Measurements from ENCODE around the gene DQX1. TPM values are rescaled to one million over a fixed set of nuclear protein-coding genes. Genes with fewer than 3 reads are reported as not detected.
A peak's percentile ranks its signal among the peaks of the same experiment; 100 is the strongest.
"Not testable (repeated sequence)": the region's sequence is repeated elsewhere in the genome, so short reads cannot be mapped to it uniquely, and the experiment has no call there.

DQX1 gene
- total RNA-seq, 2 donors from 2014 or later: 2.0 TPM; not detected in 1

DNA sequence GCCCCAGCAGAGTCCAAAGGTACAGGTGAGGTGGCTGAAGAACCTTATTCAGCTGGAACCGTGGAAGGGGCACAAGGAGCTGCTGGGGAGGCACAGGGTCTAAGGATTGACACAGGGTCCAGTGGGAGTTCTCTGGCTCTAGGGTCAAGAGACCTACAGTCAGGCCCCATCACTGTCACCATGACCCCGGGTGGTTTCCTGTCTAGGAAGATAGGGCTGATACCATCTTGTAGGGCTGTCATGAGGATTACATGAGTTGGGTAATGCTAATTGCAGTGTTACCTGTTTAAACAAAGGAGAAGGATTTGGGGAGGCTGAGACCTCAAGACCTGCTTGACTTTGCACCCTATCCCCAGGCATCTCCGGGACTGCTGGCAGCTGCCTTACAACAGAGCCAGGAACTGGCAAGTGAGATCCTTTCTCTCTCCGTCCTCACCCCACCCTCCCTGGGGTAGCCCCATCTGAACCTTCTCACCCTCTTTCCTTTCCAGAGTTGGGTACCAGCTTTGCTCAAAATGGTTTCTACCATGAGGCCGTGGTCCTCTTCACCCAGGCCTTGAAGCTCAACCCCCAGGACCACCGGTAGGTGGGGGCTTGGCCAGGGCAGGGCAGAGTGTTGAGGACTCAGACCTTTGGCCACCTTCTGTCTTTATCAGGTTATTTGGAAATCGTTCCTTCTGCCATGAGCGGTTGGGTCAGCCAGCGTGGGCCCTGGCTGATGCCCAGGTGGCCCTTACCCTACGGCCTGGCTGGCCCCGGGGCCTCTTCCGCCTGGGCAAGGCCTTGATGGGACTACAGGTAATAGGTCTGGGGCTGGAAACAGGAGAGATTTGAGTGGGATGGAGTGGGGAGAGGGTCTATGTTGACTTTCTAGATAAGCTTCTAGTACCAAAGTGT is 34.1 kb downstream of the DQX1 start:
- ATAC-seq: no peak
- intact Hi-C loops (cut with DNase I): loop anchor here (5.0 kb wide), 2 partner anchors 35 to 95 kb away; partner anchors contain the start of genes AUP1, DQX1 and HTRA2

GRCh38 chr2:74489906-74490305 is 36.1 kb downstream of the DQX1 start:
- Histone ChIP-seq H3K36me3 (replicated peaks in 1 of 2; ENCODE audit: insufficient read depth in 1 of 2, low read depth in 2 of 2) (peaks cover 0 to 28% of the 10 kb centered on the region in 2 donors), H3K27me3 (no peaks in the 10 kb centered on the region), H3K9me3 (no peaks in the 10 kb centered on the region), H3K4me3 (no peak overlapping the region), H3K4me1 (no peaks in the 10 kb centered on the region), H3K27ac (no peak overlapping the region)
- DNase-seq: no peak
- 94 to 96% methylated on average over 7 to 9 of the region's 9 CpGs for WGBS, 2 donors
- intact Hi-C loops (cut with DNase I): loop anchor here (5.0 kb wide), 3 partner anchors 37 to 97 kb away; partner anchors contain the start of genes AUP1, DQX1 and HTRA2
- no peak for ATAC-seq
- TF ChIP-seq POLR2A (IDR thresholded peaks at IDR 0.05): no peak
- TF ChIP-seq, protein P1, sequence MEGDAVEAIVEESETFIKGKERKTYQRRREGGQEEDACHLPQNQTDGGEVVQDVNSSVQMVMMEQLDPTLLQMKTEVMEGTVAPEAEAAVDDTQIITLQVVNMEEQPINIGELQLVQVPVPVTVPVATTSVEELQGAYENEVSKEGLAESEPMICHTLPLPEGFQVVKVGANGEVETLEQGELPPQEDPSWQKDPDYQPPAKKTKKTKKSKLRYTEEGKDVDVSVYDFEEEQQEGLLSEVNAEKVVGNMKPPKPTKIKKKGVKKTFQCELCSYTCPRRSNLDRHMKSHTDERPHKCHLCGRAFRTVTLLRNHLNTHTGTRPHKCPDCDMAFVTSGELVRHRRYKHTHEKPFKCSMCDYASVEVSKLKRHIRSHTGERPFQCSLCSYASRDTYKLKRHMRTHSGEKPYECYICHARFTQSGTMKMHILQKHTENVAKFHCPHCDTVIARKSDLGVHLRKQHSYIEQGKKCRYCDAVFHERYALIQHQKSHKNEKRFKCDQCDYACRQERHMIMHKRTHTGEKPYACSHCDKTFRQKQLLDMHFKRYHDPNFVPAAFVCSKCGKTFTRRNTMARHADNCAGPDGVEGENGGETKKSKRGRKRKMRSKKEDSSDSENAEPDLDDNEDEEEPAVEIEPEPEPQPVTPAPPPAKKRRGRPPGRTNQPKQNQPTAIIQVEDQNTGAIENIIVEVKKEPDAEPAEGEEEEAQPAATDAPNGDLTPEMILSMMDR (IDR thresholded peaks at IDR 0.05): no peak

More for the DNA sequence above, 34.1 kb downstream of the DQX1 start:
- no peak for TF ChIP-seq POLR2A (IDR thresholded peaks at IDR 0.05)
- TF ChIP-seq, protein P1 (IDR thresholded peaks at IDR 0.05): no peak
- Histone ChIP-seq H3K27me3 (no peaks in the 10 kb centered on the region), H3K36me3 (replicated peaks in 1 of 2; ENCODE audit: insufficient read depth in 1 of 2, low read depth in 2 of 2) (peaks cover 0 to 28% of the 10 kb centered on the region in 2 donors), H3K4me1 (no peaks in the 10 kb centered on the region), H3K9me3 (no peaks in the 10 kb centered on the region), H3K4me3 (no peak overlapping the region), H3K27ac (no peak overlapping the region)
- no peak for DNase-seq
- 92 to 97% methylated on average over 8 to 12 of the region's 12 CpGs for WGBS, 2 donors

GRCh38 chr2:74488643-74489481 is 37.2 kb downstream of the DQX1 start:
- Histone ChIP-seq H3K4me1 (peaks cover 3% of the 10 kb centered on the region), H3K36me3 (replicated peaks in 1 of 2; ENCODE audit: insufficient read depth in 1 of 2, low read depth in 2 of 2) (peaks cover 0 to 28% of the 10 kb centered on the region in 2 donors), H3K9me3 (no peaks in the 10 kb centered on the region), H3K27me3 (no peaks in the 10 kb centered on the region), H3K4me3 (no peak overlapping the region), H3K27ac (no peak overlapping the region)
- no peak for TF ChIP-seq POLR2A (IDR thresholded peaks at IDR 0.05)
- TF ChIP-seq, protein P1 (IDR thresholded peaks at IDR 0.05): no peak
- ATAC-seq: no peak
- WGBS, 2 donors: 84 to 90% methylated on average over 9 of the region's 9 CpGs
- no peak for DNase-seq
- intact Hi-C loops (cut with DNase I): loop anchor here (5.0 kb wide), 1 partner anchor 88 kb away; no protein-coding TSS in a partner anchor

- Histone ChIP-seq H3K4me3 (no peak overlapping the region), H3K27ac (no peak overlapping the region), H3K4me1 (peaks cover 20% of the 10 kb centered on the region), H3K36me3 (replicated peaks in 1 of 2; ENCODE audit: insufficient read depth in 1 of 2, low read depth in 2 of 2) (peaks cover 0 to 7% of the 10 kb centered on the region in 2 donors), H3K27me3 (no peaks in the 10 kb centered on the region), H3K9me3 (no peaks in the 10 kb centered on the region)
- DNase-seq: no peak
- intact Hi-C loops (cut with DNase I): loop anchor here (5.0 kb wide), 1 partner anchor 91 kb away; no protein-coding TSS in a partner anchor
- 68 to 69% methylated on average over 2 of the region's 2 CpGs for WGBS, 2 donors
- TF ChIP-seq POLR2A (IDR thresholded peaks at IDR 0.05): no peak
- TF ChIP-seq, protein P1 (IDR thresholded peaks at IDR 0.05): no peak
- ATAC-seq: no peak
These were observed 39.9 kb downstream of the DQX1 start for GRCh38 chr2:74486141-74486540.

DNA sequence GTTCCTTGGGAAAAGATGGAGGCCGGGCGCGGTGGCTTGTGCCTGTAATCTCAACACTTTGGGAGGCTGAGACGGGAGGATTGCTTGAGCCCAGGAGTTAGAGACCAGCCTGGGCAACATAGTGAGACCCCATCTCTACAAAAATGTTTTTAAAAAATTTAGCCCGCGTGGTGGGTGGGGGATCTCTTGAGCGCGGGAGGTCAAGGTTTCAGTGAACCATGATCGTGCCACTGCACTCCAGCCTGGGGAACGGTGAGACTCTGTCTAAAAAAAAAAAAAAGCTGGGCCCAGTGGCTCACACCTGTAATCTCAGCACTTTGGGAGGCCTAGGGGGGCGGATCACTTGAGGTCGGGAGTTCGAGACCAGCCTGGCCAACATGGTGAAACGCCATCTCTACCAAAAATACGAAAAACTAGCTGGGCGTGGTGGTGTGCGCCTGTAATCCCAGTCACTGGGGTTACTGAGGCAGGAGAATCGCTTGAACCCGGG is 42.3 kb downstream of the DQX1 start:
- H3K27me3 ChIP-seq; H3K36me3 ChIP-seq (replicated peaks in 1 of 2; ENCODE audit: insufficient read depth in 1 of 2, low read depth in 2 of 2); DNase-seq; H3K9me3 ChIP-seq; intact Hi-C loops (cut with DNase I); ATAC-seq: not testable (repeated sequence)
- peak overlapping the region; percentile 35 to 67 for H3K4me3 ChIP-seq
- H3K27ac ChIP-seq: peak overlapping the region in 1 of 4 donors; percentile 74
- H3K4me1 ChIP-seq: peaks cover 27% of the 10 kb centered on the region
- WGBS, 2 donors: 69 to 77% methylated on average over 19 of the region's 19 CpGs
